ES-I3 (cell line): ENCODE results near the gene S100A13.

Experiments
- H3K36me3 ChIP-seq: 2 replicates; pipeline ENCODE4 v1.6.1; 2013; ENCODE audit warnings: mild to moderate bottlenecking, low read length, control low read depth, moderate library complexity; ENCODE audit not compliant: insufficient read depth
- H3K4me1 ChIP-seq: 2 replicates; pipeline ENCODE4 v1.6.1; 2013; ENCODE audit warnings: mild to moderate bottlenecking, control low read depth, low read length; ENCODE audit not compliant: insufficient read depth
- H3K9ac ChIP-seq: 2 replicates; pipeline ENCODE4 v1.6.1; 2013; ENCODE audit warnings: low read depth, mild to moderate bottlenecking, low read length, moderate library complexity
- H3K9me3 ChIP-seq: 2 replicates; pipeline ENCODE4 v1.6.1; 2013; ENCODE audit warnings: mild to moderate bottlenecking, low read length, moderate library complexity; ENCODE audit not compliant: control insufficient read depth, insufficient read depth

Gene S100A13

DNA sequence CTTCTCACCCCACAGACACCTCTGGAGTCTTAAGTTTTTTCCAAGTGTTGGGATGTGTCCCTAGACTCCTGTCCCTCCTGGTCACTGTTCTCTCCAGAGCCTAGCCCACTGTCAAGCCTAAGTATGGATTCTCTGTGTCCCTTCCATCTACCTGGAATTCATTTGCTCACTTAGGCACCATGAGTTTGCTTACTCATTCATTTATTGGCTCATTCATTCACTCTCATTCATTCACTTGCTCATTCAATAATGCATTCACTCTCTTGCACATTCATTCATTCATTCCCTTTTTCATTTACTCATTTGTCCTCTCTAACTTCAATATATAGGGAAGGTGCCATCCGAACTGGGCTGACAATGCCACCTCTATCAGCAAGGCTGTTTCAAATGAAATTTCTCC is 15.9 kb downstream of the S100A13 start:
- Histone ChIP-seq H3K9ac (peak overlapping the region; percentile 58; the same call in 1 of the 2 replicates), H3K9me3 (no peaks in the 10 kb centered on the region), H3K4me1 (peaks cover 39% of the 10 kb centered on the region), H3K36me3 (no peaks in the 10 kb centered on the region)

DNA sequence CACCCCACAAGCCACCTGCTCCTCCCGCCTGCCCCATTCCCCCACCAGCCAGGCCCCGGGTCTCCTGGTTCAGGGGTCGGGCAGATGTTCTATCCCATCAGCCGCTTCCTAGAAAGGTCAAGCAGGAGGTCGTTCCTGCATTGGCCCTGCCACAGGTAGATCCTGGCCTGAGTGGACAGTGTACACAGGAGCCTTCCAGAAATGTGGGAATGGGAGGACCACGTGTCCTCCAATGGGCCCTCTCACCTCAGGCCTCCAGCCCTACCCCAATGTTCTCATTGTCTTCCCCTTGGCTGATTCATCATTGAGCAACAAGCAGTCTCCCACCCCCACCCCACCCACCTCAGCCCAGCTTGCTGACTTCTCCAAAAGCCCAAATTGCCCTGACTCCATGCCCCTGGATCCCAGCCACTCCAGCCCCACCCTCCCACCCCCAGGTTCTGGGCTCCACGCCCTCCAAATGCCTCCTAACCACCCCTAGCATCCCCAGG is 16.4 kb downstream of the S100A13 start:
- no peak overlapping the region for H3K9ac ChIP-seq
- peaks cover 35% of the 10 kb centered on the region for H3K4me1 ChIP-seq
- no peaks in the 10 kb centered on the region for H3K36me3 ChIP-seq

DNA sequence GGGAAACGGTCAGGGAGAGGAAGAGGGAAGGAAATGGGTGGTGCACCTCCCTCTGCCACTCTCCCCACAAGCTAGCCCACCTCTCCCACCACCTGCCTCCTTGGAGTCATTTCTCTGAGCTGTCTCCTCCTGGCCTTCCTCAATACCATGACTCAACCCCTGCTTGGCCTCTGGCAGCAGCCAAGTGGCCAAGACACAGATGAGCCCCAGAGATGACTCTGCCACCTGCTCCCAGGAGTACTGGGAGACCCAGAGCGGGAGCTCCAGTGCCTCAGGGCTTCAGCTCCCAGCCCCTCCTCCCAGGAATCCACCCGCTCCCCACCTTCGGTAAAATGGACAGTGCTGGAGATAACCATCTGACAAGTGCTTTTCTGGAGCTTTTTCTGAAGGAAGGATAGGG is 17.0 kb downstream of the S100A13 start:
- Histone ChIP-seq H3K9me3 (no peaks in the 10 kb centered on the region), H3K9ac (no peak overlapping the region), H3K36me3 (no peaks in the 10 kb centered on the region), H3K4me1 (peaks cover 31% of the 10 kb centered on the region)

More for the DNA sequence above, 16.4 kb downstream of the S100A13 start:
- H3K9me3 ChIP-seq, result no peaks in the 10 kb centered on the region

DNA sequence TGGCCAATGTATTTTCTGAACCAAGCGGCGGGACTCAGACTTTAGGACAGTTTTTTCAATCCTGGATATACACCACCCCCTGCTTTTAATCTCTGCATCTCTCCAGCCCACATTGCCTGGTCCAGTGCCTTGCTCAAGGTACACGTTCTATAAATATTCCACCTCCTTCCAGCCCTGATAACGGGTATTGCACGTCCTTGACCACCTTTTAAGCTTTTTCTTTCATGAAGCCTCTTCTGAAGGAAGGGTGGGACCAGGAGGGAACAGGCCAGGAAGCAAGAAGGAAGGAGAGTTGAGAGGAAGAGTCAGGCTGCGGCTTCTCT is 17.8 kb downstream of the S100A13 start:
- H3K4me1 ChIP-seq, result peaks cover 31% of the 10 kb centered on the region
- no peaks in the 10 kb centered on the region for H3K36me3 ChIP-seq
- no peaks in the 10 kb centered on the region for H3K9me3 ChIP-seq
- peak overlapping the region; percentile 46; the same call in 1 of the 2 replicates for H3K9ac ChIP-seq

DNA sequence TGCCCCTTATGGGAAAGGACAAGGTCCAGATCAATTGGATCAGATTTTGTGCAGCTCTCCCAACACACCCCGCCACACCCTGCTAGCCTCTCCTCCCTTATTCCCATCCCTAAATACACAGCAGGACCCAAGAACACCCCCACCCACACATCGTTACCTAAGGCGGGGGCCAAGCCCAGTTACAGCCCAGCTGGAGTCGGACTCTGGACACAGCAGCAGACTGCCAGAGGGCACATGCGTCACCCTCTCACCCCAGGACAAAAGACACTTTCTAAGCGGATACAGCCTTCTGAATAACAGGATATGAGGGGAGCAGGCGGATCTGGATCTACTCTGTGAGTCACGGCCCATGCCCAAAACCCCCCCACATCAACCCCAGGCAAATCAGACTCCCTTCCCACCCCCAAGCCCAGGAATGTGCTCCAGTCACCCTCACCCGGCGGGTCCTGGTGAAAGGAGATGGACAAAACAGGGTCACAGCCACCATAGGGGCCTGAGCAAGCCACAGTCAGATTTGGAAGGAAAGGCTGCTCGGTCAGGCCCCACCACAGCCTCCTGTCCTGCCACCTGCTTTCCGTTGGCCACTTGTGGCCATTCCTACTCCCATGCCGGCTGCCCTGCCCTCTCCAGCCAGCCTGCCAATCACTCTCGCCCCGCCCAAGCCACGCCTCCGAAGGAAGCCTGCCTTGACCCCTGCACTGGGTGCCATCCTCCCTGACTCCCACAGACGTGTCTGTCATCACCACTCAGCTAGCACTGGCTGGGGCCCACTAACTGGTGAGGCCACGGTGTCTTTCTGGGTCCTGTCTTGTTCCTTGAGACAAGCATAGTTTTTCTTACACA is 18.3 kb downstream of the S100A13 start:
- H3K9me3 ChIP-seq, result no peaks in the 10 kb centered on the region
- no peaks in the 10 kb centered on the region for H3K36me3 ChIP-seq
- peak overlapping the region; percentile 46; the same call in 1 of the 2 replicates for H3K9ac ChIP-seq
- H3K4me1 ChIP-seq, result peaks cover 31% of the 10 kb centered on the region

DNA sequence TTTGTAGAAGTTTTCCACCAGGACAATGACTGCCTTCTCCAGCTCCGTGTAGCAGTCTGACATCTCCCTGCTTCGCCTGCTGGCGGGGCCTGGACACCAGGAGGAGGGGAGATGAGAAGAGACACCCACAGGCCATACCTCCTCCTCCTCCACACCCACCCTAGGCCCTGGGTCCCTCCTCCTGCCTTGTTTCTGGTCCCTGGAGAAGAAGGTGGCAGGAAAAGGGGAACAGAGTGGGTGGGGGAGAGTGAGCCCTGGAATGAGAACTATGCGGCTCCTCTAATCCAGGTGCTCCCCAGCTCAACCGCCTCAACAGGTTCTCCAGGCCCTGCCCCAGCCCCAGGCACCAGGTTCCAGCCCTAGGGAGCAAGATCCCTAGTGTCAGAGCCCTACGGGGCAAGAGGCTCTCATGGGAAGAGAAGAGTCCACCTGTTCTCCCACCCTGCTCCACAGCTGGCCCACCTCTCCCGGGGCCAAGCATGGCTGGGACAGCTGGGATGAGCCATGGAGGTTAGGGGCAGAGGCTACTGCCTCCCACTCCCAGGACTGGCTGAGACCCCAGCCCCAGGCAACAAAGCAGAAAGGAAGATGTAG is 19.1 kb downstream of the S100A13 start:
- Histone ChIP-seq H3K9ac (peak overlapping the region; percentile 46; the same call in 1 of the 2 replicates), H3K36me3 (no peaks in the 10 kb centered on the region), H3K9me3 (no peaks in the 10 kb centered on the region), H3K4me1 (peaks cover 29% of the 10 kb centered on the region)

DNA sequence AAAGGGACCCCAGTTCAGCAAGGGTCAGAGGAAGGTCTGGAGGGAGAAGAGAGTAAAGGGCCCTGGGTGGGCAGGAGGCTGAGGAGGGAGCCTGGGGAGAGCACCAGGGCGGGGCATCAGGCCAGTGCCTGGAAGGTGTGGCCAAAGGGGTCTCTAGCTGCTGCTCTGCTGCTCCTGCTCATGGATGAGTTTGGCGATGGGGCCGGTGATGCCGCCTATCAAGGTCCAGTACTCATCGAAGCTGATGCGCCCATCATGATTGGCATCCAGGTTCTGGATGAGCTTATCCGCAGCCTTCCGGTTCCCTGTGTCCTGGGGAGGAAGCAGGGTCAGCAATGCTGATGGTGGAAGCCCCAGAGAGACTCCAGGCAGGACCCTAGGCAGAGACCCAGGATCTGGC is 19.9 kb downstream of the S100A13 start:
- Histone ChIP-seq H3K4me1 (peaks cover 27% of the 10 kb centered on the region), H3K9me3 (no peaks in the 10 kb centered on the region), H3K36me3 (no peaks in the 10 kb centered on the region), H3K9ac (no peak overlapping the region)

DNA sequence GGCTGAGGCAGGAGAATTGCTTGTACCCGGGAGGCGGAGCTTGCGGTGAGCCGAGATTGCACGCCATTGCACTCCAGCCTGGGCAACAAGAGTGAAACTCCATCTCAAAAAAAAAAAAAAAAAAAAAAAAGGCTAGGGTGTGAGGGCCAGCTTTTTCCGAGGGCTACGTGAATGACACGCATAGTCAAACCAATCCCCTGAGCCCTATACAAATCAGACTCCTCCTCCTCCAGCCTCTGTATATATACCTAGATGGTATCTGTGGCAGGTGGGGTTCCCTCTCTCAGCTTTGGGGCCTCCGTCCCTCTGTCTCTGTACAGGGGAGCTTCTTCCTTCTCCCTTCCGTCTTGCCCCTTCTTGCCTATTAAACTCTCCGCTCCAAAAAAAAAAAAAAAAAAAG is 21.1 kb downstream of the S100A13 start:
- H3K9ac ChIP-seq, result no peak overlapping the region
- H3K36me3 ChIP-seq, result no peaks in the 10 kb centered on the region
- H3K4me1 ChIP-seq, result peaks cover 20% of the 10 kb centered on the region
- no peaks in the 10 kb centered on the region for H3K9me3 ChIP-seq

DNA sequence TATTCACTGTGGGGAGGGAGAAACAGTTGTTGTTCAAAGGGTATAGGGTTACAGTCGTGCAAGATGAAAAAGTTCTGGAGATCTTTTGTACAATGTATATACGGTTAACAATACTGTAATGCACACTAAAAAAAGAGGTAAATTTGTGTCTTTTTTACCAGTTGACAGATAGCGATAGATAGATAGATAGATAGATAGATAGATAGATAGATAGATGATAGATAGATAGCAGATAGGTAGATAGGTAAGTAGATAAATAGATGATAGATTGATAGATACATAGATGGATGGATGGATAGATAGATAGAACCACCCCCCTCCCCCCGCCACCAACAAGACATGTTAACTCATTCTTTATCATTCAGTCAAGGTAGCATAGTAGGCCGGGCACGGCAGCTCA is 24.6 kb downstream of the S100A13 start:
- Histone ChIP-seq H3K4me1 (peaks cover 4% of the 10 kb centered on the region; the same call in 1 of the 2 replicates), H3K9me3 (no peaks in the 10 kb centered on the region), H3K9ac (no peak overlapping the region), H3K36me3 (no peaks in the 10 kb centered on the region)

DNA sequence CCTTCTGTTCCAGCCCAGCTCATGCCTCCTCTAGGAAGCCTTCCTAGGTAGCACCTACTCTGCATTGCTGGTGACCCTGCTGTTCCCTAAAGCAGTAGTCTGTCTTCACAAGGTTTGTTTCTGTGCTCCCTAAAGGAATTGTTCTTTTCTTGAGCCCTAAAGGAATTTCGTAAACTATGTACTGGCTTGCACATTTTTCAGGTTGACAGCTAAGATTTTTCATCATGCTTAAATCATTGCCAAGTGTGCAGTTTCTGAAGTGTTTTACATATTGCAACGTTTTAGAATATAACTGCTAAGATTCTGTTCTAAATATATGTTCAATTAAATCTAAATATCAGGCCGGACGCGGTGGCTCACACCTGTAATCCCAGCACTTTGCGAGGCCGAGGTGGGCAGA is 27.5 kb downstream of the S100A13 start:
- Histone ChIP-seq H3K36me3 (no peaks in the 10 kb centered on the region), H3K9me3 (no peaks in the 10 kb centered on the region), H3K9ac (no peak overlapping the region), H3K4me1 (no peaks in the 10 kb centered on the region; the same call in 1 of the 2 replicates)

DNA sequence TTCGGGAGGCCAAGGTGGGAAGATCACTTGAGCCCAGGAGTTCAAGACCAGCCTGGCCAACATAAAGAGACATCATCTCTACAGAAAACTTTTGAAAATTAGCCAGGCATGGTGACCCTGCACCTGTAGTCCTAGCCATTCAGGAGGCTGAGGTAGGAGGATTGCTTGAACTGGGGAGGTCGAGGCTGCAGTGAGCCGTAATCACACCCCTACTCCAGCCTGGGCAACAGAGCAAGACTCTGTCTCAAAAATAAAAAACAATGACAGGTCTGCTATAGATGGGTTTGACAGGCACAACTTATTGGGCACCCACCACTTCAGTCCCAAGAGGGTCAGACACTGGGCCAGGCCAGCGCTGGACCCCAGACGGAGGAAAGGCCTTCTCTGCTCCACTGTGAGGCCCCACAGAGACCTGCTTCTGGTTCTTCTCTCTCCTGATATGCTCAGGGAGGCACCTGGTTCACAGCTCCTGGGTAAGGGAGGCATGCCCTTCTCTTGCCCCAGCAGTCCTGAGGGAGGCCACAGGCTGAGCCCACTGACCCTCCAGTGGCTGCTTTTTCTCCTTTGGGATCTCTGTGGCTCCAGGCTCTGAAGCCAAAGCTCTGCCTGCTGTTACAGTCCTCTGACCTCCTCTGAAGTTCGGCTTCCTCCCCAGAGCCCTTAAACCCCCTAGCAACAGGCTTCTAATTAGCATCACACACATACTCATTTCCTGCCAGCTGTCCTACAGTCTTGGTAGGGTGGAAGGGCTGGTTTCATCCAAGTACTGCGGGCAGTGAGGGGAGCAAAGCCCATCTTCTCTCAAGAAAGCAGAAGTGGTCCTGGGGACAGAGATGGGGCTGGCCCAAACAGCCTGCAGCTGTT is 28.8 kb downstream of the S100A13 start:
- Histone ChIP-seq H3K9ac (no peak overlapping the region), H3K9me3 (no peaks in the 10 kb centered on the region), H3K4me1 (no peaks in the 10 kb centered on the region; the same call in 1 of the 2 replicates), H3K36me3 (no peaks in the 10 kb centered on the region)

DNA sequence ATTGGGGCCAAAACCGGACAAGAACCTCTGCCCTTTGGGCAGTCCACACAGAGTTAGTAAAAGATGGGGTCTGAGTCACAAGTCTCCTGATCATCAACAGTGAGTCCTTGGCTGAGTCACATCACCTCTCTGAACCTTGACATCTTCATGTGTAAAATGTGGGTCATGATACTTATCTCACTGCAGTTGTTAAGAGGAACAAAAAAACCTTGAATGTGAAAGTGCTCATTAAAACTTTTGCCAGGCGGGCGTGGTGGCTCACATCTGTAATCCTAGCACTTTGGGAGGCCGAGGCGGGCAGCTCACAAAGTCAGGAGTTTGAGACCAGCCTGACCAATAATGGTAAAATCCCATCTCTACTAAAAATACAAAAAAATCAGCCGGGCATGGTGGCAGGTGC is 30.1 kb downstream of the S100A13 start:
- Histone ChIP-seq H3K36me3 (no peaks in the 10 kb centered on the region), H3K9ac (no peak overlapping the region), H3K9me3 (no peaks in the 10 kb centered on the region)

DNA sequence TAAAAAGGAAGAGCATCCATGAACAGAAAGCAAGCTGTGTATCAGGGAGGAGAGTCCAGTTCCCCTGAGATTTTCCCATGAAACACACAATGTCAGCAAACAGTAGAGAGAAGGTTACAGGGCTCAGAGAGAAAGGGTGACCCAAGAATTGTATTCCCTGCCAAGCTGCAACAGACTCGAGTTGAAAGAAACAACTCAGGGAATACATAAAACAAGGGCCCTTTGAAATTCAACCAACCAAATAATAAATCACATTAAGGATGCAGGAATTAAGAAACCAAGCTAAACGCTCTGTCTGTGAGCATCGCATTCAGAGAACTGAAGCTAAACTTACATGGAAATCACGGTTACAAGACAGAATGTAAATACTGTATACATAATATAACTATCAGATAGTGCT is 34.6 kb downstream of the S100A13 start:
- Histone ChIP-seq H3K36me3 (no peaks in the 10 kb centered on the region), H3K4me1 (0 out of 2 replicates have a peak, but pooled peaks cover 3% of the 10 kb centered on the region), H3K9me3 (no peaks in the 10 kb centered on the region), H3K9ac (no peak overlapping the region)

More for the DNA sequence above, 30.1 kb downstream of the S100A13 start:
- peaks cover 3% of the 10 kb centered on the region; the same call in 1 of the 2 replicates for H3K4me1 ChIP-seq

DNA sequence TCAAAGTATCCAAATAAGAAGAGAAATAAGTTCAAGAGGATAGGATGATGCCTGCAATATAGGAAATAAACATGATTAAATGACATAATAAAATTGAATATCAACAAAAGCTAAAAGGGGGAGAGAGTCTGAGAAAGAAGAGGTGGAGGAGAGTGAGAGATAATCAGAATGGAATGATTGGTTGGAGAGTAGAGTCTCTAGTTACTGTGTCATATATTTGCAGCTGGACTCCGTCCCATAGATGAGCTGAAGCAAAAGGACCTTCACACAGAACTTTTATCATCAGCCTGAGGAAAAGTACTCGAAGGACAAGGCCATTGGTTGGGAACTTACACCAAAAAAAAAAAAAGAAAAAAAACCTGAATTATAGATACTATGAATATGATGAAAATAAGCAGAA is 38.8 kb downstream of the S100A13 start:
- H3K9me3 ChIP-seq, result no peaks in the 10 kb centered on the region
- no peaks in the 10 kb centered on the region for H3K36me3 ChIP-seq
- H3K9ac ChIP-seq, result no peak overlapping the region
- H3K4me1 ChIP-seq, result 0 out of 2 replicates have a peak, but pooled peaks cover 3% of the 10 kb centered on the region
